HG02678 (cell line): ENCODE measurements around the gene WFDC1.

ENCODE experiments used
- ATAC-seq: cut with Tn5 transposase; IDR thresholded peaks from one replicate; pipeline ENCODE4 v1.9.1; 2021; ENCODE audit warnings: mild to moderate bottlenecking, moderate library complexity; ENCODE audit not compliant: unreplicated experiment

Gene WFDC1

DNA sequence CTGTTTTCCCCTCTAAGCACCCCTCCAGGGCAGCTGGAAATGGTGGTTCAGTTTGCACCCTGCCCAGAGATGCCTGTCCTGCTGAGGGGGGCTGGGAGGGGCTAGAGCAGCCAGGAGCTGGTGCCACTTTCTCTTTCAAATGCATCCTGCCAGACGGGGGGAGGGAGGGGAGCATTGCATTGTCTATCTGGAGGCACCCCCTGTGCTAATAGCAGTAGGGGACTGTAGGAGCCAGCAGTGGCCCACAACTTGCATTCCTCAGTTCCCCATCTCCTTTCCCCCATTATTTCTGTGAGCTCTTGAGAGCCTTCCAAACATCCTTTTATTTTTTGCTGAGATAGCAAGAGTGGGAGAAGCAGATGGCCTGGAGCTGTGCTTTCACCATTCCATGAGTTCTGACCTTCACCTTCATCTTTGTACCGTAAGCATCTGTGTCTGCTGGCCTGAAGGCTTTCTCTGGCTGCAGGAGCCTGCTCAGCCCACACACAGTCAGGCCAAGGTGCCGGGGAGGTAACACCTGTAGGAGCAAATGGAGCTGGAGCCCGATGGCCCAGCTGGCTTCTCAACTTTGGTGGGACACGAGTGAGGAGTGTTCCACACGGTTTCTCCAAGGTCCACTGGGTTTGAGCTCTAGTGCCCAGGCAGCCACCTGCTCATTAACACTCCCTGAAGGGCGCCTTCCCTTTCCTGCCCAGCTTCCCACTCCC, 5.2 kb downstream of the WFDC1 start:
- no peak for ATAC-seq

DNA sequence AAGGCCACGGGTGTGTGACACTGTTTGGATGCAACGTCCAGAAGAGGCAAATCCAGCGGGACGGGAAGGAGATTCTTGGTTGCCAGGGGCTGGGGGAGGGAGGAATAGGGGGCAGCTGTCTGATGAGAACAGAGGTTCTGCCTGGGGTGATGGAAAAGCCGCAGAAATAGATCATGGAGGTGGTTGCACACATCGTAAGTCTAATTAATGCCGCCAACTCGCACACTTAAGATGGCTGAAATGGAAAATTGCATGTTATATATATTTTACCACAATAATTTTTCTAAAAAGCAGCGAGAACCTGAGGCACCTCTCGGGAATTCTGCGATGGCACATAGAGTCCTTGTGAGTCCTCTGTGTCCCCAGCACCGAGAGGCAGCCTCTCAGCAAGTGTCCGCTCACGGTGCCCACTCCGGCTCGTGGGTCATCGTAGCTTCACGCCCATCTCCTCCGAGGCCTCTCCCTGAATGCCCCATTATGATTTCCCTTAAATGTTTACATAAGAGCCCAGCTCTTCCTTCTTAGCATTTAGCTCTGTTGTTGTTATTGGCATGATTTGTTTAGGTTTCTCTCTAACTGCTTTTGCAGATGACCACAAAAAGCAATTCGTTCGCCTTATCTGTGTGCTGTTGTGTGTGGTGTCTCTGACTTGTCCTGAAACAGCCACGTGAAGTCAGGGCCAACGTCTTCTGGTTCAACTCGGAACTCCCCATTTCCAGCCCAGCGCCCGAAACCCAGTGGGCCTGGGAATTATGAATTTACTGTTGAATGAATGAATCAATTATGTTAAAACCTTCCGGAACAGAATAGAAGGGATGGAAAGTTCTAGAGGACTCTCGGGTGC, 7.7 kb downstream of the WFDC1 start:
- ATAC-seq: no peak

DNA sequence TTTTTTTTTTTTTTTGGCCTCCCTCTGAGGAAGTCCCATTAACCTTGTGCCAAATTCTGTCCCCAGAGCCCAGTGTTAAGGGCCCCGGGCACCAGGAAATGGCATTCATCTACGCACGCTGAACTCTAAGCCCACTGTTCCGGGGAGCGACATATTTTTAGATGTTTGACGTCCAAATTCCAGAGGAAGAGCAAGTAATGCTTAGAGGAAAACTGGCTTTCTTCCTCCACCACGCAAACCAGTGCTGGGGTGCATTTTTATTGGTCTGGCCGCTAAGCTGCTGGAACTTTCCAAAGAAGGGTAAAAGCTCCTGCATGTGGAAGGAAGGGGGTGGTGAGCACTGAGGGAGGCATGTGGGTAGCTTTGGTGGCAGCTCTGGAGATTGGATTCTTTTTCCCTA, 8.3 kb downstream of the WFDC1 start:
- no peak for ATAC-seq

DNA sequence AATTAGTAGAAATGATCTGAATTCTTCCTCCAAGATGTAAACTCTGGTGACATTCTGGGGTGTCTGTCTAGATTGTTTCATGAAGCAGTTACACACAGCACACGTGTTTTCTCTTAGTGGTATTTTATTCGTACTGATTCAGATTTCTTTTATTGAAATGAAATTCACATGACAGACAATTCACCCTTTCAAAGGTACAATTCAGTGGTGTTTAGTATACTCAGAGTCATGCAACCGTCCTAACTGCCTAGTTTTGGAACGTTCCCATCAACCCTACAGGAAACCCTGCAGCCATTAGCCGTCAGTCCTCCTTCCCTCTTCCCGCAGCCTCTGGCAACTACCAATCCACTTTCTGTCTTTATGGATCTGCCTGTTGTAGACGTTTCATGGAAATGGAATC, 8.8 kb downstream of the WFDC1 start:
- ATAC-seq: no peak

DNA sequence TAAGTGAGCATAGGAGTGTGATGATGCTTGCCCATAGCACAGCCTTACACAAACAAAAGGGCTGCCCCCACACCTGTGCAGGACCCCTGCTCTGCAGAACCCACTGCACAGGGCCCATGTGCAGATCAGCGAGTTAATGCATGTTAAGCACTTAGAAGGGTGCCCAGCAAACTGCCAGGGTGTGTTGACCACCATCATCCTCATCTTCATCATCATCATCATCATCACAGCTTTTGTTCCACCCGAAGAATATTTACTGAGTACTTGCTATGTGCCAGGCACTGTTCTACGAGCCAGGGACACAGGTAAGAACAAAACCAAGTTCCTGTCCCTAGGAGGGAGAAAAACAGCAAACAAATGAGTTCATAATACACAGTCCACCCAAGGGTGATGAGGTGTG, 11.9 kb downstream of the WFDC1 start:
- ATAC-seq: no peak

DNA sequence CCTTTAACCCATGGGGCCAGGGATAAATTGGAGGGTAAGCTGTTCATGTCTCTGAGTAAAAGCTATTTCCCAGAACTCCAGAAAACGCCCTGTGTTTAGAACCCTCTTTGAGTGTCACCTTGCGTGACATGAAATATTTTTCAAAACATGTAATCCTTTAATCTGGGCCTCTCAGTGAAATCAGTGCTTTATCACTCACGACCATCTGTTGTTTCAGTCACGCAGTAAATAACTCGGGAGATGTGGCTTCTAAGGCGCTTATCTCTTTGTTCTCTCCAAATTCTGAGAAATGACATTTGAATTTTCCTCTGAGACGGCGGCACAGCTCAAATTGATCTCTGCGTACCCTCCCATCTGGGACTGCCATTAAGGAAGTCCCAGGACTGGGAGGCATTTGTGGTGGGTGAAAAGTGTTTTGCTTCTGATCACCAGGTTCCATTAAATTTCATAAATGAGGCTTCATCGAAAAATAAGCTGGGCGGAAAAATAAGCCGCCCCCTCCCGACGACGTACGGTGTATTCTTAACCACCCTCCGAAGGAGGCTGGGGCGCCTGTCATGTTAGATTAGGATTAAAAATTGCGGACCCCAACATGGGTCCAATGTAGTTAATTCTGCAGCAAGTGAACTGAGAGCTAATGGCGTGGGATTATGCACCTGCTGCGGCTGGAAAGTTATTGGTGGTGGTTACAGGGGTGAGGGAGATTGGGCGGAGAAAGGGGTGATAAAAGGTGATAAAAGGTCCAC, 12.7 kb downstream of the WFDC1 start:
- ATAC-seq: no peak

DNA sequence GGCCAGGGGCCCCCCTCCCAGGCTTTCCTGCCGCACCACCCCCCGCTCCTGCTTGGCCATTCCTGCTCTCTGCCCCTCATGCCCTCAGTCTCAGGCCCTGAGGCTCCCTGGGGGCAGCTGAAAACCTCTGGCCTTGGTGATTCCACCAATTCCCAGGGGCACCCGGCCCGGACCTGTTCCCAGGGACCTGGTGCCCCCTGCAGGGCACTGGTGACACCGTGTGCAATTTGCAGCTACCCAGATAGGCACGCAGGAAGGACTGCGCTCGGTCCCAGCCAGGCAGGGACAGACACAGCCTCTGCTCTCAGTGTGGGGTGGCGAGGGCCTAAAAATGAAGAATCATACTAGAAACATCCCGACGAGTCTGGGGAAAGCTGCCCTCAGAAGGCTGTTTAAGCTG, 13.4 kb downstream of the WFDC1 start:
- ATAC-seq: no peak

DNA sequence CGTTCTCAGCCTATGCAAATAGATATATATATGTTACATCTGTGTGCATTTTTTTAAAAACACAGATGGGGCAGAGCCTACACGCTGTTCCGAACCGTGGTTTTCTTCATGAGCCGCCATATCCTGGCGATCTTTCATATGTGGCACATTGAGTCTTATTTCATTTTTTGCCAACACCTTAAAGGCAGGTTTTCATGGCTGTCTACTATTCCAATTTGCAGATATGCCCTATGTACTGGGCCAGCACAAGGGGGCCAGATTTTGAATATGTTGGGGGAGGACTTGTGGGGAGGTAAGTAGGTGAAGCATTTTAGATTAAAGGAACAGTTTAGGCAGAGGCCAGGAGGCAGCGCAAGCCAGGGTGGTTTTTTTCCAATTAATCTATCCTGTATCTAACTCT, 16.0 kb downstream of the WFDC1 start:
- no peak for ATAC-seq

DNA sequence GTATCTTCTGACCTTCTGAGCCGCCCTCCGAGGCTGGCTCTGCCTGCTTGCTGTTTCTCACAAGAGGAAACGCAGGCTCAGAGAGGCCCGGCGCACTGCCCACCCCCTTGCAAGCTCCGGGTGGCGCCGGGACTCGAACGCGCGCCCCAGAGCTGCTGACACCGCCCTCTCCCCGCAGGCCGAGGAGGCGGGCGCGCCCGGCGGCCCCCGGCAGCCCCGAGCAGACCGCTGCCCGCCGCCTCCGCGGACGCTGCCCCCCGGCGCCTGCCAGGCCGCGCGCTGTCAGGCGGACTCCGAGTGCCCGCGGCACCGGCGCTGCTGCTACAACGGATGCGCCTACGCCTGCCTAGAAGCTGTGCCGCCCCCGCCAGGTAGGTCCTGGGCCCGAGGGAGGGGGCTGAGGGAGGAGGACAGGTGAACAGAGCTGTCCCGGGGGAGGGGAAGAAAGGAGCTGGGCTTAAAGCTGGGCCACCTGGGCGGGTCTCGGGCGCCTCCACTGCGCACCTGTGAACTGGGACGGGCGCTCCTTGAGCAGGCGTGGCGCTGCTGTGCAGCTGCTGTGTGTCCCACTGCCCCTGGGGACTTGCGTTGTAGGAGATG, 18.2 kb downstream of the WFDC1 start:
- no peak for ATAC-seq

DNA sequence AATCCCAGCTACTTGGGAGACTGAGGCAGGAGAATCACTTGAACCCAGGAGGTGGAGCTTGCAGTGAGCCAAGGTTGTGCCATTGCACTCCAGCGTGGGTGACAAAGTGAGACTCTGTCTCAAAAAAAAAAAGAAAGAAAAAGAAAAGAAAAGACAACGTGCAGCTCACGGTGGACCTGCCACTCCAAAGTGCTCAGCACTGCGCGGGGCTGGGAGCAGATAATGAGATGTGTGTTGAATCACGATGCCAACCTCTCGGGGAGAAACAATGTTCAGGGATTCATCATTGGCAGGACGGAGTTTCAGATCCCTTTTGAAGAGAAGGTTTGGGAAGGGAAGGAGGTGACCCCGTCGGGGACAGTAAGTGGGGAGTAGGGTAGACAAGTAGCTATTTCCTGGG, 19.2 kb downstream of the WFDC1 start:
- ATAC-seq: no peak

DNA sequence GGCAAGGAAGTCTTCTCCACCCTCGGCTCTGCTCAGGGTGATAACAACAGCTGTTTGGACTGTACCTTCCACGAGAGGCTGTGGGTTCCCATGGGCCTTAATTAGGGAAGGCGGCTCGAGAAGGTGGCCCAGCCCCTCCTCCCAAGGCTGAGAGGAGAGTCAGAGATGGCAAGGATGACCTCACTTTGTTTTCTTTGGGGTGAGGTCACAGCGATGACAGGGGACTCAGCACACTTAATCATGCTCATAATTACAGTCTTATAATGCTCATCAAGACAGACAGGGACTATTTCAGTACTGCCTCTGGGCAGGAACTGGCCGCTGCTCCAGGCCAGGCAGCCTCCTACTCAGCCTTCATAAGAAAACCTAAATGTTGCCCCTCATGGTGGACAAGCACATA, 19.7 kb downstream of the WFDC1 start:
- ATAC-seq: no peak

DNA sequence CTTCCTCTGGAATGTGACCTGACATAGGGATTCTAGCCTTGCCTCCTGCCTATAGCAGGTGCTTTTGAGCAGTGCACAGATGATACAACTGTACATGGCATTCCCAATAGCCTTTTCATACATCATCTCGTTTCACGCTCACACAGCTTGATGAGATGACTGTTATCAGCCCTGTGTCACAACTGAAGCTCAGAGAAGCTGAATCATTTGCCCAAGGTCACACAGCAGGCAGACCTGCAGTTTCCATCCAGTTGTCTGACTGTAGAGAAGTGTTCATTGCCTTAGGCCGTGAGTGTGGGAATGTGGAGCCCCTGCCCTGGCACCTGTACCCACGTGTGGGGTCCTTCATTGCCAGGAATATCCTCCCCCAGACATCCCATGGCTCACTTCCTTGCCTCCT, 20.1 kb downstream of the WFDC1 start:
- no peak for ATAC-seq

DNA sequence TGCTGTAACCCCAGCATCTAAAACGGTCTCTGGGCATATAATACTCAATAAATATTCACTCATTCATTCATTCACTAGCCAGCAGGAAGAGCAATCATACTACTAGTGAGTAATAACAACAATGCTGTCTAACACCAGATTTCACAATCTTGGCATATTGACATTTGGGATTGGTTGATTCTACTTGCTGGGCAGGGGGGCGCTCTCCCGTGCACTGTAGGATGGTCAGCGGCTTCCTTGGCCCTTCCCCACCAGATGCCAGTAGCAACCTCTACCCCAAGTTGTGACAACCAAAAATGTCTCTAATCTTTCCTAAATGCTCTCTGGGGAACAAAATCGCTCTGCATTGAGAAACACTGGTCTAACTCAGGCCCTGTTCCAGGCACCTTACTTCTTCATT, 20.7 kb downstream of the WFDC1 start:
- ATAC-seq: no peak

DNA sequence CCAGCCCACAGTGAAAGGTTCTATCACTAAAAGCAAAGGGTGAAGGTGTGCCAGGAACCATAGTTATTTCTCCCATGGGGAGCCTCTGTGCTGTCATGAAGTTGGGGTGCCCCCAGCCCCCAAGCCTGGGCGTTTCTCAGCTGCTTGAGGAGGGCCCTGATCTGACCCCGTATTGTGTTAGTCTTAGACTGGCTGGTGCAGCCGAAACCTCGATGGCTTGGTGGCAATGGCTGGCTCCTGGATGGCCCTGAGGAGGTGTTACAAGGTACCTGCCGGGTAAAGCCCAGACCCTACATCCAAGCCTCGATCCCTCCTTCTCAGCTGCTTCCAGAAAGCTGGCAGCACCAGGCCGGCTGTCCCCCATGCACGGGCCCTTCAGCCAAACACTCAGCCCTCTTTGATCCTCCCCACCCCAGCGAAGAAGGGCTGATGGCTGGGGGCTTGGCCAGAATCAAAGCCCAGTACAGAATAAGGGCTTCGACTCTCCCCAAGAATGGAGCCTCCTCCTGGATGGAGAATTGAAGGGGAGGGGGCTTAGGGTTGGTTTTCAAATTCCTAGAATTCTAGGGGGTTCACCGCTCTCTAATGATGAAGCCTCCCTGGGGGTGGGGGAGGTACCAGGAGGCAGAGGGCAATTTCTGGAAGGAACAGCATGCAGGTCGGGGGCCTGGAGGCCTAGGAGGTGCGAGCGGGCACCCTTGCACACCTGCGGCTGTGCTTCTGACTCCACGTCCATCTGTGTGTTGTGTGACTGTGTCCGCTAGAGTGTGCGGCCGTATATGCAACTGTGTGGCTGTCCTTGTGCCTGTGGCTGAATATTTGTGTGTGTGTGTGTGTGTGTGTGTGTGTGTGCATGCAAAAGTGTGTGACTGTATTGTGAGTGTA, 23.7 kb downstream of the WFDC1 start:
- no peak for ATAC-seq

DNA sequence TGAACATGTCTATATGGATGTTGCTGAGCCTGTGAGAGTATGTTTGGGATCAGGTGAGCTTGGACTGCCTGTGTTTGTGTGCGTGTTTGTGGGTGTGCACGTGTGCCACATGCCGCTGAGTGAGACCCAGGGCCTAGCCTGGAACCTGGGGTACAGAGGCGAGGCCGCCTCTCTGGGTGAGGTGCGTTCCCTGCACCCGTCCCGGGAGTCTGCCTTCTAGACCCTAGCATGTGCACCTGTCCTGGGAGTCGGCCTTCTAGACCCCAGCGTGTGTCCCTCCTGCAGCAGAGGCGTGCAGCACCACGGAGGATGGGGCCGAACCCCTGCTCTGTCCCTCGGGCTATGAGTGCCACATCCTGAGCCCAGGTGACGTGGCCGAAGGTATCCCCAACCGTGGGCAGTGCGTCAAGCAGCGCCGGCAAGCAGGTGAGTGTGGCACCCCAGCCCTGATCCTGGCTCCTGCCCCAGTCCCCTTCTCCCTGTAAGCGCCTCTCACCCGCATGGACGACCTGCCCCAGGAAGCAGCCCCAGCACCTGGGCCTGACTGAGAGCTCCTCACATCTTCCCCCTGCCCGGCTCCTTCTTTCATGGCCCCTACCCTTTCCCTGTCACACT, 24.6 kb downstream of the WFDC1 start:
- no peak for ATAC-seq

DNA sequence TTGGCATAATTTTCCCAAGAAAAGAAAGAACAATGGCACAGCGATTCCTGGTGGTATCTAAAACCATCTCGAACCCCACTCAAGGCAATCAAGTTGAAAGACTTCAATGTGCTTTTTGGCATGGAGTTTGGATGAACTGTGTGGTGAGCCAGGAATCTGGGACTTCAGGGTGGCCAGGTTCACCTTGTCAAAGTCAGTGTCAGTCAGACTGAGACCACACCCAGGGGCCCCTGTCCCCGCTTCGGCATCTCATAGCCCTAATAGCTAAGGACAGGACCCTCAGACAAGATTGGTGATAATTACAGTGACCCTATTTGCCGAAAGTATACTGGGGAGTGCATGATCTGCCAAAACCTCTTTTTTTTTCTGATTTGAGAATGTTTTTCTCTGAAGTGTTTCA, 25.8 kb downstream of the WFDC1 start:
- no peak for ATAC-seq

DNA sequence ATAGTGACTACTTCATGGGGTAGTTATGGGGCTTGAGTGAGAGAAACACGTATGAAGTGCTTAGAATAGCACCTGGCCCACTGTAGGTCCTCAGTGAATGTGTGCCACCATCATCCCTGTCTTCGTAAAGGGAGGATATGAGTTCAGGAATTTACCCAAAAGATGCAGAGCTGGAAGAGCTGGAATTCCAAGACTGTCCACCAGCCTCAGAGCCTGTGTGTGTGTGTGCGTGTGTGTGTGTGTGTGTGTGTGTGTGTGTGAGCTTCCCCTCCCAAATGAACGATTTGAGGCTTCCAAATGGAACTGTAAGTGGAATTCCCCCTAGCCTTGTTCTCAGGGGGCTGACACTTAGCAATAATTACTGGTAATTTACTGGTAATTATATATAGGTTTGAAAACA, 27.3 kb downstream of the WFDC1 start:
- ATAC-seq: no peak

DNA sequence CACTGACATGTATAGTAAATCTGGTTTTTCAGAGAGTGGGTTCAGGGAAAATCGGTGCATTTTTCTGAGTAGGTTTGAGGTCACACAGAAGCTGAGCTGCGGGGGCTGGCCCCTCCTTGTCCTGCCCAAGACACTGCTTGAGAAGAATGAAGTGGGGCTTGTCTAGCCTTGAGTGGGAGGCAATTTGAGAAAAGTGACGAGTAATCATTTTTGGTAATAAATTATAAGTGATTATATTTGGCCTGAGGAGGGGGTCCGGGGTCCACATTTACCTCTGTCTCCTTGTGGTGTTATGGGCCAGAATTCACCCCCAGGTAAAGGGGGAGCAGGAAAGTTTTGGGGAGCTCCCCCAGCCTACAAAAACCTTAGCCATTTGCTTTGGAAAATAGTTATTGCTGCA, 28.1 kb downstream of the WFDC1 start:
- no peak for ATAC-seq

DNA sequence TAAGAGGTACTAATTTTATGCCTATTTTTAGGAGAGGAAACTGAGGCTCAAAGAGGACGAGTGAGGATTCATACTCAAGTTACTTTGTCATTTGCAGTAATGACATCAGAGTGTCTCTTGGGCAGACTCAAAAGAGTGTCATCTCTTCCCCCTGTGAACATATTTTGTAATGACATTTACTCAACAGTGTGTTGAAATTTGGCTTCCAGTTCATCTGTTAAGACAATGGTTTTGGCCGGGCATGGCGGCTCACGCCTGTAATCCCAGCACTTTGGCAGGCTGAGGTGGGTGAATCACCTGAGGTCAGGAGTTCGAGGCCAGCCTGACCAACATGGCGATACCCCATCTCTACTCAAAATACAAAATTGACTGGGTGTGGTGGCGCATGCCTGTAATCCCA, 28.9 kb downstream of the WFDC1 start:
- no peak for ATAC-seq
